ENCODE results near the gene ELMO1.
A peak's percentile ranks its signal among the peaks of the same experiment; 100 is the strongest.

Gene ELMO1

GRCh38 chr7:37467002-37467401, 18.3 kb upstream of the ELMO1 start:
- DNase-seq (ENCODE audit: low spot score), result no peak

DNA sequence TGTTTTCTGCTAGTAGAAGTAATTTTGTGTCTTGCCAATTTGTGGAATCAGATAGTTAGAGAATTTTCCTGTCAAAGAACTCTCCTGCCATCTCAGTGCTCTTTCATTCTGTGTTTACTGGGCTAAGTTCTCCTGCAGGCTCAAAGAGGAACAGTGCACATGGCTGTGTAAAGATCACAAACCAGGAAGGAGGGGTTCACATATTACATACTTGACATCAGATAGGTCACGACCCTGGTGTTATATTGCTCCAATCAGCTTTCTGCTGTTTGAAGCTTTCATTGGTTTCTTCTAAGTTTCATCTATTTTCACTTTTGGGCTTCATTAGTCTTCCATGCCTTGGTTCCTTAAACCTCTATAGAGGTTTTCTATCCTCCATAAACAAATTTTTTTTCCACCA, 13.5 kb upstream of the ELMO1 start:
- no peak for DNase-seq (ENCODE audit: low spot score)

DNA sequence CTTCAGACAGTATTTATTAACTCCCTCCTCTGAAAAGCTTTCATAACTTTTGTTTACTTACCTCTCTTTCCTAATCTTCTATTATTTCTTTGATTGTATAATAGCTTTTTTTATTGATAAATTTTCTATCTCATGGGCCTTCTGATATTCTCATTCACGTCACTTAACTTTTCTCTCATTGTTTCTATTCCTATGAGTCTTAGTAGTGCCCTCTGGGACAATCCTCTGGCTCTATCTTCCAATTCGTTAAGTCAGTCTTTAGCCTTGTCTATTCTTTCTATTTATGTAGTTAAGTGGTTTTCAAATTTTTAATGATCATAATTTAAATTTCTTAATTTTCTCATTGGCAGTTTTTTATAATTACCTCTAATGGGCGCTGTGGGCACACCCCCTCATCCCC, 6.4 kb upstream of the ELMO1 start:
- no peak for DNase-seq (ENCODE audit: low spot score)

DNA sequence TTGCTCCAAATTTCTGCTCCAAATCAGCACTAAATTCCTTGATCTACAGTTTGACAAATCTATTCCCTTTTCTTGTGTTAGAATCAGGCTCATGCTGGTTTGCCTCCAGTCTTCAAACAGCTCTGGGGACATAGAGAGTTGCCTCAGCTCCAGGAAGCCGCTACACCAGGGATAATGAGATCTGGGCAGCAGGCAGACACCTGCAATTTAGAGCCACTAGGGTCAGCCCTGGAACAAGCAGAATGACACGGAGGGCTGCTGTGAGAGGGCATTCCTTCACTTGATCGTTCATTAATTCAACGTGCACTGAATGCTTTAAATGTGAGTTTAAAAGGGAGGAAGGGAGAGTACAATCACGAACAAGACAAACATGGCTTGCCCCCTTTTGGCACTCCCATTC, 3.7 kb upstream of the ELMO1 start:
- DNase-seq (ENCODE audit: low spot score), result no peak

DNA sequence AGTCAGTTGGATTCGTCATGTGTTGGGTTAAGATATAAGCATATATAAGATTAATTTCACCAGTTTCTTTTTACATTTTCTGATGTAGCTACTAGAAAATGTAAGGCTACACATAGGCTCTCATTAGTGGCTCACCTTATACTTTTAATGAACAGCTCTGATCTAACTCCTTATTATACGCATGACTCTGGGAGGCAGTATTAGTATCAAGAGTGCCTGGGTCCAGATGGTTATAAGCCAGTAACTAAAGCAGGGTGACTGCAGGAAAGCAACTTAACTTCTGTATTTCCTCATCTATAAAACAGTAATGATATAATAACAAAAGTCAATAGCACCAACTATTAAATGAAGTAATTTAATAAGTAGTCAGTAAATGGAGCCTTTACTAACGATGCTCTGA, 1.4 kb upstream of the ELMO1 start:
- no peak for DNase-seq (ENCODE audit: low spot score)

DNA sequence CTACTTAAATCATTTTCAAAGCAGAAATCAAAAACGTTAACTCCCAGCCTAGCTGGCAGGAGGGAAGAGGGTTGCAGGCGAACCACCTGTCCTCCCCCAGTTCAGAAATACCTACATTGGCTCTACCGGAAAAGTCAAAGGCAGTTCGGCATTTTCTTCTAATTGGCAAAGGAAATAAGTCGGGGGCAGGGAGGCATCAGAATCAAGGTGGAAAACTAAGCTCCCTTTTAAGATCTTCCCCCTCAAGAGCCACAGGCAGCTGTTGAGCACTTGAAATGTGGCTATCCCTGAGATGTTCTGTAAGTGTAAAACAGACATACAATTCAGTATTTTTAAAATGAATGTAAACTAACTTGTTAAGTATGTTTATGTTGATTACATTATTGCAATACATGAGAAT, 957 bp upstream of the ELMO1 start:
- DNase-seq (ENCODE audit: low spot score), result no peak

DNA sequence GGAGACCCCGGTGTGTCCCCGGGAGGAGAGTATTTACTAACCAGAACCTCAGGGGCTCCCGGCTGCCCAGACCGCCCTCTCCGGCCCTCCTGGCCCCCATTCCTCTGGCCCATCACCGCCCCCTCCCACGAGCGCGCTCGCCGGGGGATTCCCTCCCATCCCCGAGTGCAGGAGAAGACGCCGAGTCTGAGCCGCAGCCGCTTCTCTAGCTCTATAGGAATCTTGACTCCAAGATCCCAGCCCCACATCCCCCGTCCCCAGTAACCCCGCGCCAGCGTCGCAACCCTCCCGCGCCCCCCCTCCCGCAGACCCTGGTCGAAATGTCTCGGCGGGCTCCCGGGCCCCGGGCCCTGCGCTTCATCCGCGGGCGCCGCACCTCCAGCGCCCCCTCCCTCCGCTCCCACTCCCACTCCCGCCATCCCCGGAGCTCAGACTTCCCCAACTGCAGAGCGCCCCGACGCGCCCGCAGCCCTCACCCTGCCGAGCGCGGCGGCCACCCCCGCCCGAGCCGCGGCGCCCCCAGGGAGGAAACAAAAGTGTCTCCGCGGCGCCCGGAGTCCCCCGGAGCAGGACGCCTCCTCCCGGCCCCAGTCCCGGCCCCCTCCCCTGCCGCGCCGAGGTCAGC, 541 bp downstream of the ELMO1 start:
- peak; percentile 18 for DNase-seq (ENCODE audit: low spot score)

DNA sequence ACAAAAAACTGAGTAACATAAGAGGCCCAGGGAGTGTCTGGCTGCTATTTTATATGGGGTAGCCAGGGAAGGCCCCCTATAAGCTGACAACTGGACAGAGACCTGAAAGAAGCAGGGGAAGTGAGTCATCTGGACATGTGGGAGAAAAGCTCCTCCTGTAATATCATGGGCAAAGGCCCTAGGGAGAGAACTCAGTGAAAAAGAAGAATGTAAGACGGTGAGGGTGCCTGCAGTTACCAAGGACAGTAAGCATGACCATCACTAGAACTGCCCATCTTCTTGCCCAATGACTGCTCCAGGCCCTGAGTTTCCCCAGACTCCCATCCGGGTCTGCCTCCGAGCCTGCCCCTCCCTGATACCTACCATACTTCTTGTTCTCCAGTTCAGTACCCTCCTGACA, 2.3 kb downstream of the ELMO1 start:
- no peak for DNase-seq (ENCODE audit: low spot score)

GRCh38 chr7:37445790-37446189, 2.9 kb downstream of the ELMO1 start:
- no peak for DNase-seq (ENCODE audit: low spot score)

GRCh38 chr7:37445064-37445723, 3.5 kb downstream of the ELMO1 start:
- DNase-seq (ENCODE audit: low spot score), result no peak

DNA sequence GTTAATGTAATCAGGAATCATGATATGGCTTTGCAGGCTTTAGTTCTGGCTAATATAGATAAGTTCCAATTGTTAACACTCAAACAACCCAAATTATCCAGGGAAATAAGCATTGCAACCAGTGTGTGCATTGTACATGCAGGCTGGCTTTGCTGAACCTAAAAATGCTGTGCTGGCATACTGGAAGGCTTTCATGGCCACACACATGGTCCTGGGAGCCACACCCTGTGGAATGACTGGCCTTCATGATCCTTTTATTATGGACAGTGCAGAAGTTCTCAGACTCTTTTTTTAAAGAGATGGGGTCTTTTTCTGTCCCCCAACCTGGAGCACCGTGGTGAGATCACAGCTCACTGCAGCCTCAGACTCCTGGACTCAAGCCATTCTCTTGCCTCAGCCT, 5.0 kb downstream of the ELMO1 start:
- no peak for DNase-seq (ENCODE audit: low spot score)

- DNase-seq (ENCODE audit: low spot score), result no peak
These were observed 6.4 kb downstream of the ELMO1 start for GRCh38 chr7:37442268-37442667.

DNA sequence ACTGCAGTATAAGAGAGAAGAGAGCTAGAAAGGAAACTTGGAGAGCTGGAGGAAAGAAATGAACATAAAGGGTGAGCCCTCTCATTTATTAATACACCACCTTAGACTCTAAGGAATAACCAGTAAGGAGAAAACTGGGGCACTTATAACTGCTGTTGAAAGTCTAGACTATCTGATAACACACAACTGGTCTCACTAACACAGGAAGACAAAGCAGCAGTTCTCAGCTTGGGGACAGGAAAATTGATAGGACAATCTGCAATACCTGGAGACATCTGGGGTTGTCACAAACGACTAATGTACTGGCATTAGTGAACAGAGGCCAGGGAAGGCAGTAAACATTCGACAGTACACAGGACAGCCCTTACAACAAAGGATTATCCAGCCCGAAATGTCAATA, 6.8 kb downstream of the ELMO1 start:
- DNase-seq (ENCODE audit: low spot score), result no peak

DNA sequence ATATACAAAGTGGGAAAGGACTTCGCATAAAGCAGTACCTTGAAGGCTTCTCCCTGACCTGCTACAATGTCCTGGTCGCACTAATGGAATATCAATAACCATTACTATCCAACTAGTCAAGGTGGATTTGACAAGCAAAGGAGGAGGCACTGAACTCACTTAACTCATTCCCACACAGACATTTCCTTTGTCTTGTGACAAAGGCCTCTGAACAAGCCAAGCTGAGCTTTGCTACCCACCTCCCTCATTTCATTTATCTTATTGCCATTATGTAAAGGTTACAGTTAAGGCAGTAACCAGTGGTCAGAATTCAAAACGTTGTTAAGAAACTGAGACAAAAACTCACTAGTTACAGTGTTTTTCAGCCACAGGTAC, 7.3 kb downstream of the ELMO1 start:
- DNase-seq (ENCODE audit: low spot score), result no peak

- DNase-seq (ENCODE audit: low spot score), result no peak
These were observed 7.8 kb downstream of the ELMO1 start for GRCh38 chr7:37440738-37441385.

DNA sequence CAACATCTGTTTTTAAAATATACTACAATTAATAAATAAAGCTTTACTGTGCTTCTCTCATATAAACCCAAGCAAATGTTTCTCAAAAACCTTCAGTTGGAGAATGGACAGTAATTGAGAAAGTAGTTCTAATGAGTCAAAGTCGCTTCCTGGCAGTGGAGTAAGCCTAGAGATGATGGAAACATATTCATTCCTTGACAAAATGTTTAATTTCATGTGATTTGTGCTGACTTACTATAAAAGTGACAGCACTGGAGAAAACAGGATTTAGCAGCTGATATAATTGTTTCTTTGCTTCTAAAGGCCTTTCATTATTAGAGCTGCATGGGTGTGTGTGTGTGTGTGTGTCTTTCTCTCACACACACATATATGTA, 9.0 kb downstream of the ELMO1 start:
- no peak for DNase-seq (ENCODE audit: low spot score)

DNA sequence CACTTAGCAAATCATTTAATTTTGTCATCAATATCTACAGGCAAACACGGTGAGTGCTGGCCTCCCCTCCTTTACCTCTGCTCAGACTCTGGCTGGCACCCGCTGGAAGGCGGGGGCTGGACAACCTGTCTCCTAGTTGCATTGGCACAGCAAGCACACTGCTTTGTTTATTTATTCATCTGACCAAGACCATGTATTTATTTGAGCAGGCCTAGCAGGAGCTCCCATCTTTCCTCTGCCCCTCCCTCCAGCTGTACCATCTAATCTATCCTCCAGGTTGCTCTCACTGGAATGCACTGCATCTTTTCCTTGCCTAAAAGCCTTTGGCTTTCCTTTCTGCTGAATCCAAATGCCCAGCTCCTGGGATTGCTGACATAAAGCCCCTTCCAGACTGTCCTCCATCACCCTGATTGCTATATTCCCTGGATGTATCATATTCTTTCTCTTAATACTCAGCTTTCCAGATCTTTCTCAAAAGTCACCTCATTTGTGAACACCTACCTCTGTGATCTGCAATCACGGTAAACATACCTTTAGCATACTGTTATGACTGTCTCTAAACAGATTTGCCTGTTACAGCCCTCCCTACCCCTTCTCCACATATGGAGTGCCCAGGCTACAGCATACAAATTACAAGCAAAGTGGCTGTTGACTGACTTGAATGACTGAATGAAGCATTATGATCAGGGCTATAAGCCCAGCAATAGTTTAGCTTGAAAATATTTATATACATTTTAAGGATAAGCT, 9.6 kb downstream of the ELMO1 start:
- DNase-seq (ENCODE audit: low spot score), result no peak

DNA sequence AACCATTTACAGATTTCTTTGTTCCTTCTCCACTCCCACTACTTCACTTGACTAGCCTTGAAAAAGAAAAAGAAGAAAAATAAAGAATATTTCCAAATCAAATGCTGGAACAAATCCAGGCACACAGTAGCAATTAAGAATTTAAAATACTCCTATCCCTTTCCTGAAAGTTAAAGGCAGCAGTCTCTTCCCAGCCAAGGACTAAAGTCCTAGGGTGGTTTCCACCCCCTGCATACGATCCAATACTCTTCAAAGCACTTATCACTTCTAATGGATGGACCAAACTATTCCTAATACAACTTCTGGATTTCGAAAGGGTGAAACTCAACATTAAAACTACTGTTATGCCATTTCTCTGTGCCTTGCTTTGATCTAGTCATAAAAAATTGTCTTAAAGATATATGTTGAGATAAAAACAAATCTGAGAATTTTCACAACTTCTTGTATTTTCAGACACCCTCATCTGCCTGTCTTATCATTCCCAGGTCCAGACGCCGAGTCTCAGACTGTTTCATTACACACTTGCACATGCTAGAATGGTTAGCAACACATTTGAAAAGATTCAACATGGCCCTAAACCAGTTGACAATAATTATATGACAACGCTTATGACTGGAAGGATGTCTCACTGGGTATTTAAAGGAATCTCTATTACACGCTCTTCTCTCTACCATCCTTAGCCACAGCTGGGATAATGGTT, 13.4 kb downstream of the ELMO1 start:
- DNase-seq (ENCODE audit: low spot score), result no peak

DNA sequence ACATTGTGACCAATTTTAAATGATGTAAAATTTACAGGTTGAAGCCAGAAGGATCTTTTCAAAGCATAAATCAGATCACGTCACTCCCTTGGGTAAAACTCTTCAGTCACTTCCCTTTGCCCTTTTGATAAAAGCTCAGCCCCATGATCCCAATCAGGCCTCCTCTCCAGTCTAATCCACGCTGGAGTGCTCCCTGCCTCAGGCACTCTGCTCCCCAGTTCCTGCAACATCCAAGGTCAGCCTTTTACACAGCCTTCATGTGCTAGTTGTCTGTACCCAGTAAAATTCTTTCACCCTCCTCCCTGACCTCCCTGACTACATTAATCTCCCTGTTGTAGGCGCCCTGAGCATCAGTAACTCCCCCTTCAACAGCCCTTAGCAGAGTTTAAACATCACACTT, 14.1 kb downstream of the ELMO1 start:
- DNase-seq (ENCODE audit: low spot score), result no peak

DNA sequence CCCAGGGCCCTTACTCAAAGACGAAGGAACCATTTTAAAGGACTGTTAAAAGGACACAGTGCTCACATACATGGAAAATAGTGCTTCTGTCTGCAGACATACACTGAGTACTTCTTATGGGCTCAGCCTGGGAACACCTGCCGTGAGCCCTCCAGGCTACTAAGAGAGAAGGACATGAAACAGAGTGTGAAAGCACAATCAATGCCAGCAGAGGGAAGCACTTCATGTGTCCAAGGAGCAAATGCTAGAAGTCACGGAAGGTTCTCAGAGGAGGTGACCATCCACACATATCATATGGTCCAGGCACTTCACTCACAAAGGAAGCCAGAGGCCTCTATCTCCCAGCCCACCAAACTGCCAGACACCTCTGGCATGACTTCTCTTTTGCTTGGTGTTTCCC, 15.5 kb downstream of the ELMO1 start:
- DNase-seq (ENCODE audit: low spot score), result no peak

DNA sequence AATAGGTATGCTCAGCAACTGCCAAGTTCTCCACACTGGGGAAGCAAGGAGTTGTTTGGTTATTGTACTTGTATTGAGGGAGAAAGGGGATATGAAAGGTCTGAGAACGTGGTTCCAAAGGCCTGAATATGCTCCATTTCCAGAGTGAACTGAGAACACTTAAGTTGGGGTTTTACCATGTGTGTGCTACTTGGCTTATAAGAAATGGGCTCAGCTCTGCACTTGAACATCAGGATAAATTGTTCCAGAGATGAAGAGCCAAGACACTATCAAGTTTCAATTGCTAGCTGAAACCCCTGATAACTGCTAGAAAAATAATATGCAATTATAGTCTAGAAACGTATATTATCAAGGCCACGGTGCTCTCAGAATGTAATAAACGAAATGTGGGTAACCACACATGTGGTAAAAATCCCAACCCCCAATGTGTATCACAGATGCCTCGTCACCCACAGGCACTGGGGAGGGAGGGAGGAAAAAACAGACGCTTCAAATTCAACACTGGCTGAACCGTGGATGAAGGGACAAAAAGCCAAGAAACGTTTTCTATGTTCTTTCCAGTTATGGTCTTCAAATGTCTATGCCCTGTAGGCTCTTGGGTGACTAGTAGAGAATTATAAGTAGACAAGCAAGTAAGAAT, 16.3 kb downstream of the ELMO1 start:
- DNase-seq (ENCODE audit: low spot score), result no peak

DNA sequence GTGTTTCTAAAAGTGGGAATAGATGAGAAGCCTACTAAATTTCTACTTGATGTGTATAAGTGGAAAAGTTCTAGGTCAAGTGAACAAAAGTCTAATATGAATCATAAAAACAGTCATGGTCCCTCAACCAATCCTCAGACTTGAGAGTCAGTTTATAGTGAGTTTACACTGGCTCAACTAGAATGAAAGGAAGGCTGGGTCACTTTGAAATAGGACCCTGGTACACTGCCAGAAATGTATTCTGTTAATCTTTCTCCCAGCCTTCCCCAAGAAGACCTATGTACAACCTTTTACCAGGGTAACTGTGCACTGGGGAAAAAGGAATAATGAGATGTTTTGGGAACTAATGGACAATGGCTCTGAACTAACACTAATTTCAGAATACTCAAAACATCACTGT, 17.3 kb downstream of the ELMO1 start:
- no peak for DNase-seq (ENCODE audit: low spot score)

All from AG20443 (cell line).